Measurements from ENCODE around the gene C1orf198. TPM values are rescaled to one million over a fixed set of nuclear protein-coding genes. Genes with fewer than 3 reads are reported as not detected.

C1orf198 gene
- total RNA-seq, 1 donor from 2014 or later, result 12.4 TPM

DNA sequence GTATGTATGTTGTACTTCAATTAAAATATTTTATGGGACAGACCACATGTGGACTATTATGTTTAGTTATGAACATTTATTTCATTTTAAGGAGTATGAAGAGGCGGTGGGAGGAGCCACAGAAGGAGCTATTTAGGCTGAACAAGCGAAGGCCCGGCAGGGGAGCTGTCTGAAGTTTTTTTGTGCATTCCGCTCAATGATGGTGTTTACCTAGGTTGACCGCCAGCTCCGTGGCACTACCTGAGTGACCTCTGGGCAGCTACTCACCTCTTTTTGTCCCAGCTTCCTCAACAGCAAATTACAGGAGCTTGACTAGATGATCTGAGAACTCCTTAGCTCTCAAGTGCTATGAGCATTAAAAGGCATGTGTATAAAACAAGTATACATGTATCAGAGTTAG lies 32.7 kb upstream of the C1orf198 start:
- intact Hi-C loops (cut with micrococcal nuclease), result no loop called here
- no peak for DNase-seq
- Mint-ChIP-seq H3K9me3 (no peaks in the 10 kb centered on the region), H3K4me3 (no peak overlapping the region), H3K27me3 (no peaks in the 10 kb centered on the region), H3K27ac (no peak overlapping the region), H3K4me1 (peaks cover 4% of the 10 kb centered on the region), H3K36me3 (ENCODE audit: low read depth) (peaks cover 11% of the 10 kb centered on the region)

DNA sequence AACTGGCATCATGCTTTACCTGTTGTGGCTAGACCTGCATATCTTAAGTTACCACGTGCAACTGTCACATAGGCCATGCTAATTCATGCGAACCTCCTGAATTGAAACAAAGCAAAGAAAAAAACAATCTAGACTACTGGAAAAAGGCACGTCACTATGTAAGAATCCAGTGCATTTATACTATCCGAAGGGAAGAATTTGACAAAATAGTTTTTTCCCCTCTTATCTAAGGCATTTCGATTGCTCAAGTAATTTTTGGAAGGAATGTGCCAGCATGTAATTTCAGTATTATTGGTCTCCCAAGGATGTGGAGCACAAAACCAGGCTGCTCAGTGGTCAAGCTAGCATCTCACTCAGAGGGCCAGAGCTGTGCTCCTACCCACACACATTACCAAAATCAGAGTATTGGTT lies 31.5 kb upstream of the C1orf198 start:
- Mint-ChIP-seq H3K4me3 (no peak overlapping the region), H3K9me3 (no peaks in the 10 kb centered on the region), H3K27me3 (no peaks in the 10 kb centered on the region), H3K36me3 (ENCODE audit: low read depth) (peaks cover 7% of the 10 kb centered on the region), H3K27ac (no peak overlapping the region), H3K4me1 (no peaks in the 10 kb centered on the region)
- DNase-seq, result no peak
- intact Hi-C loops (cut with micrococcal nuclease), result no loop called here

DNA sequence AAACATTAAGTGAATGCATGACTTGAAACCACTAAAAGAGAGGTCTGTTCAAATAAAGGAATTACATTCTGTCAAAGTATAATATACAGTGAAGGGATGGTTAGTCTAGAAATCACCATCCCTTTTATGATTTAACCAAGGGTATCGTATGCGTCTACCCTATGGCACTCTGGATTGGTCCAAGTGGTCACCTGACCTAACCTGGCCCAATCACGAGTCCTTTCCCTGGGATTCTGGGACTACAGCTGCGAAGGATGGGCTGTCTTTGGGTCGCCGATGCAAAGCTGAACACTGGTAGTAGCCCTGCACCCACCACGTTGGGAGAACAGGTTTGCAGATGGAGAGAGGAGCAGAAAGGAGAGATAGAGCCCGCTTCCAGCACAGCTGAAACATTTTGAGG lies 30.4 kb upstream of the C1orf198 start:
- intact Hi-C loops (cut with micrococcal nuclease), result no loop called here
- Mint-ChIP-seq H3K4me1 (no peaks in the 10 kb centered on the region), H3K27me3 (no peaks in the 10 kb centered on the region), H3K9me3 (no peaks in the 10 kb centered on the region), H3K36me3 (ENCODE audit: low read depth) (peaks cover 3% of the 10 kb centered on the region), H3K4me3 (no peak overlapping the region), H3K27ac (no peak overlapping the region)
- DNase-seq, result no peak

DNA sequence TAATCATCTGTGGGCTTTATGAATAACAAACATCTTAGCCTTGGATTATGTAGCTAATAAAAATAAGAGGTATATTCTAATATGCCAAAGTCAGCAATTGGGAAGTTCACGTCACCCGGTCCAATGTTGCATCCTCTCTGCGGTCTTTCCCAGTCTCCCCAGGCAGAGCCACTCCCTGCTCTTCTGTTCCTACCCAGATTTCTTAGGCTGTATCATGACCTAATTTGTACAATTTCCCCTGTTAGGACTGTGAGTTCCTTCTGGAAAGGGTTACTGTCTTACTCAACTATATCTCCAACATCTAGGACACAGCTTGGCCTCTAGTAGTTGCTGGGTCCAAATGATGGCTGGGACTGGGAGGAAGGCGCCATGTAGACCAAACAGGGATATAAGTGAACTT lies 29.8 kb upstream of the C1orf198 start:
- H3K4me1 Mint-ChIP-seq, result no peaks in the 10 kb centered on the region
- H3K27me3 Mint-ChIP-seq, result peaks cover 4% of the 10 kb centered on the region
- H3K9me3 Mint-ChIP-seq, result no peaks in the 10 kb centered on the region
- peaks cover 2% of the 10 kb centered on the region for H3K36me3 Mint-ChIP-seq (ENCODE audit: low read depth)
- no peak overlapping the region for H3K27ac Mint-ChIP-seq
- intact Hi-C loops (cut with micrococcal nuclease), result no loop called here
- no peak overlapping the region for H3K4me3 Mint-ChIP-seq
- DNase-seq, result no peak

DNA sequence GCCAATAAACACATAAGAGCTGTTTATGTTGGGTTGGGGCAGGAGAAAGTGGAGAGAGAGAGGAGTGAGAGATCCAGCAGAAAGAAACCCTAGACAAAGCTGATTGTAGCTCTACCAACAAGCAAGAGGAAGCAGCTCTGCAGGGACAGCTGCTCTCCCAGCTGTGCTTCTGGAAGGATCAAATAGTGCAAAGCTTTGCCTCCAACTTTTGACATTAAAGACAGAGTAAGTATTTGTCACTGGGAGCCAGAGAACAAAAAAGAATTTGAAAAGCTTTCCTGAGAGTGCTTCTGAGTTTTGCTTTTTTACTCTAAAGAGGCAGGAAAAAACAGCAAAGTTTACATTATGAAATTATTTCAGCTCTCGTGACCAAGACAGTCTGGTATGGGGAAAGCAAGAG lies 28.5 kb upstream of the C1orf198 start:
- intact Hi-C loops (cut with micrococcal nuclease), result no loop called here
- Mint-ChIP-seq H3K9me3 (no peaks in the 10 kb centered on the region), H3K4me1 (no peaks in the 10 kb centered on the region), H3K4me3 (no peak overlapping the region), H3K27me3 (peaks cover 10% of the 10 kb centered on the region), H3K27ac (no peak overlapping the region), H3K36me3 (ENCODE audit: low read depth) (peaks cover 2% of the 10 kb centered on the region)
- no peak for DNase-seq

DNA sequence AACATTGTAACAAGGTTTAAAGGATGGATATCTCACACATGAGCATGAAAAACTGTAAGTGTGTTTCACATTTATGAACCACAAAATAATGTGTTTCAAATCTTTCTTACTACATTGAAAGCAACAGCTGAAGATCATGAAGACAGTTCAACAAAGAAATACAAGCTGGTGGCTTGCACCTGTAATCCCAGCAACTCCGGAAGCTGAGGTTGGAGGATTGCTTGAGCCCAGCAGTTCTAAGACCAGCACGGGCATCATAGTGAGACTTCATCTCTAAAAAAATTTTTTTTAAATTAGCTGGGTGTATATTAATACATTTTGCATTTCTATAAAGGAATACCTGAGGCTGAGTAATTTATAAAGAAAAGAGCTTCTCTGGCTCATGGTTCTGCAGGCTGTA lies 27.1 kb upstream of the C1orf198 start:
- Mint-ChIP-seq H3K4me3 (no peak overlapping the region), H3K36me3 (ENCODE audit: low read depth) (no peaks in the 10 kb centered on the region), H3K4me1 (no peaks in the 10 kb centered on the region), H3K9me3 (no peaks in the 10 kb centered on the region), H3K27me3 (peaks cover 10% of the 10 kb centered on the region), H3K27ac (no peak overlapping the region)
- intact Hi-C loops (cut with micrococcal nuclease), result no loop called here
- no peak for DNase-seq

DNA sequence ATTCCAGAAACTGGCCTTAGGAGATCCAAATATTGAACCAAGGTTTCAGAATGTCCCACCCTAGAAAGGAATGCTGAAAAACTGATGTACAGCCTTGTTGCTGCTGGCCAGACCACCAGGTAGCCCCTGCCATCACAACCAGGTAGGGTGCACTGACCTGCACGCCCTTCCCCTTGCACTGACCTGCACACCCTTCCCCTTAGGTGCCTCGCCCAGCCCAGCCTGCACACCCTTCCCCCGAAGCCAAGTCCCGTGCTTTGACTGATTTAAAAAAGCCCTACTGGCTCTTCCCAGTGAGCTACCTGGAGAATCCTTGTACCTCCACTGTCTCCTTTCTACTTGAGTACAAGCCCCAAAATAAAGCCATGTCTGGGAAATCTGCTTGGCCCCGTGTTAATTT lies 26.3 kb upstream of the C1orf198 start:
- intact Hi-C loops (cut with micrococcal nuclease), result no loop called here
- no peak overlapping the region for H3K27ac Mint-ChIP-seq
- DNase-seq, result no peak
- H3K36me3 Mint-ChIP-seq (ENCODE audit: low read depth), result no peaks in the 10 kb centered on the region
- H3K9me3 Mint-ChIP-seq, result no peaks in the 10 kb centered on the region
- no peak overlapping the region for H3K4me3 Mint-ChIP-seq
- H3K4me1 Mint-ChIP-seq, result no peaks in the 10 kb centered on the region
- peaks cover 10% of the 10 kb centered on the region for H3K27me3 Mint-ChIP-seq

DNA sequence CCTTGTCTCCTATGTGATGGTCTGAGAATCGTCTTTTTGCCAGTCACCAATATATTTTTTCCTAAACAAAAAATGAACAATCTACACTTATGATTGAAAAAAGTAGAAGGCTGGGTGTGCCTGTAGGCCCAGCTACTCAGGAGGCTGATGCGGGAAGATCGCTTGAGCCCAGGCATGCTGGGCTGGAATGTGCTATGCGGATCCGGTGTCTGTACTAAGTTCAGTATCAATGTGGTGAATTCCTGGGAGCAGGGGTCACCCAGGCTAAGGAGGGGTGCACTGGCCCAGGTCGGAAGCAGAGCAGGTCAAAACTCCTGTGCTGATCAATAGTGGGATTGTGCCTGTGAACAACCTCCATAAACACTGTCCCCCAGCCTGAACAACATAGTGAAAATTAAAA lies 25.7 kb upstream of the C1orf198 start:
- H3K4me3 Mint-ChIP-seq, result no peak overlapping the region
- H3K36me3 Mint-ChIP-seq (ENCODE audit: low read depth), result no peaks in the 10 kb centered on the region
- intact Hi-C loops (cut with micrococcal nuclease), result no loop called here
- peaks cover 10% of the 10 kb centered on the region for H3K27me3 Mint-ChIP-seq
- no peaks in the 10 kb centered on the region for H3K4me1 Mint-ChIP-seq
- H3K9me3 Mint-ChIP-seq, result no peaks in the 10 kb centered on the region
- no peak overlapping the region for H3K27ac Mint-ChIP-seq
- DNase-seq, result no peak

DNA sequence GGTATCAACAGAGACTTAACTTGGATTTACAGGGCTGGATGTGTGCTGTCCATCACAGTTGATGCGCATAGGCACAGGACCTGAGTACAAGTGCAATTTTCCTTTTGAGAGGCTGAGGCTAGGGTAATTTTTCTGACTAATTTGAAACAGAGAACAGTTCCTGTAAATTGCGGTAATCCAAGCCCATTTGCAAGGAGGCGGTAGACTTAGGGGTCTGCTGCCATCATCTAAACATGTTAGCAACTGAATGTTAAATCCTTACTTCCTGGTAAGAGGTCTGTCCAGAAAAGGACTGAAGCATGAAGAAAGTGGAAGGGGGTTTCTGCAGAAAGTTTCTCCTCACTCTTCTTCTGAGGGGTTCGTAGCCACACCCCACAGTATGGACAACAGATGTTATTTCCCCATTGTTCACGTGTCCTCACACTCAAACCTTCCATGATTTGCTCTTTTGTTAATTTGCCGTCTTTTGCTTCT lies 23.7 kb upstream of the C1orf198 start:
- no peaks in the 10 kb centered on the region for H3K4me1 Mint-ChIP-seq
- intact Hi-C loops (cut with micrococcal nuclease), result no loop called here
- DNase-seq, result no peak
- no peaks in the 10 kb centered on the region for H3K36me3 Mint-ChIP-seq (ENCODE audit: low read depth)
- no peak overlapping the region for H3K4me3 Mint-ChIP-seq
- no peaks in the 10 kb centered on the region for H3K9me3 Mint-ChIP-seq
- H3K27ac Mint-ChIP-seq, result no peak overlapping the region
- H3K27me3 Mint-ChIP-seq, result peaks cover 15% of the 10 kb centered on the region

DNA sequence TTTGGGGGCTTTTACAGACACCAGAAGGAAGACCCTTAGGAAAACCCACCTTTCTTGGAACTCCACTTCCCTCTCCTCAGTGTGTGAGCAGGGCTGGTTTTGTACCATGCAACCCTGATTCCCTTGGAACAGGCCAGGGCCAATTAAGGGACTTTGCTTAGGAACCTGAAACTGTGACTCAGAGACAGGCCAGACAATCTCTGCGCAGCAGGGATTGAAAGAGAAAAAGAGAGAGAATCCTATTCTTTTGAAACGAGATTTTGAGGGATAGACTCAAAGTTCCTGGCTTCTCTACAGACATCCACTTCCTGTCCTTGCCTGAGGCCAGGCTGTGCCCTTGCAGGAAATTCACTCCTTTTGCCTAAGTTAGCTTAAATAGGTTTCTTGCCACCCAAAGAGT lies 23.1 kb upstream of the C1orf198 start:
- DNase-seq, result no peak
- intact Hi-C loops (cut with micrococcal nuclease), result no loop called here
- no peaks in the 10 kb centered on the region for H3K4me1 Mint-ChIP-seq
- H3K27me3 Mint-ChIP-seq, result peaks cover 15% of the 10 kb centered on the region
- H3K36me3 Mint-ChIP-seq (ENCODE audit: low read depth), result no peaks in the 10 kb centered on the region
- no peaks in the 10 kb centered on the region for H3K9me3 Mint-ChIP-seq
- H3K27ac Mint-ChIP-seq, result no peak overlapping the region
- no peak overlapping the region for H3K4me3 Mint-ChIP-seq

DNA sequence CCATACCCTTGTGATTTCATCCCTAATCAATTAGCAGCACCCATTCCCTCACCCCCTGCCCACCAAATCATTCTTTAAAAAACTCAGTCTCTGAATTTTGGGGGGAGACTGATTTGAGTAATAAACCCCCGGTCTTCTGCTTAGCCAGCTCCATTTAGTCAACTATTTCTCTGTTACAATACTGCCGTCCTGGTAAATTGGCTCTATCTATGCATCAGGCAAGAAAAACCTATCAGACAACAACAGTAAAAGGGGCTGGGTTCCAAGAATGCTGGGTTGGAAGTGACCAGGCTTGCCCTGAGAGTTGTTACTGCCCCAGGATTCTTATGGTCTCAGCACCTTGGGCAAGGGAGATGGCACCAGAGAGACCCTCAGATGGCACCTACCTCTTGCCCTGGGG lies 16.3 kb upstream of the C1orf198 start:
- intact Hi-C loops (cut with micrococcal nuclease), result no loop called here
- no peak overlapping the region for H3K4me3 Mint-ChIP-seq
- peaks cover 3% of the 10 kb centered on the region for H3K9me3 Mint-ChIP-seq
- H3K36me3 Mint-ChIP-seq (ENCODE audit: low read depth), result no peaks in the 10 kb centered on the region
- H3K27ac Mint-ChIP-seq, result no peak overlapping the region
- H3K4me1 Mint-ChIP-seq, result no peaks in the 10 kb centered on the region
- peaks cover 29% of the 10 kb centered on the region for H3K27me3 Mint-ChIP-seq
- no peak for DNase-seq

DNA sequence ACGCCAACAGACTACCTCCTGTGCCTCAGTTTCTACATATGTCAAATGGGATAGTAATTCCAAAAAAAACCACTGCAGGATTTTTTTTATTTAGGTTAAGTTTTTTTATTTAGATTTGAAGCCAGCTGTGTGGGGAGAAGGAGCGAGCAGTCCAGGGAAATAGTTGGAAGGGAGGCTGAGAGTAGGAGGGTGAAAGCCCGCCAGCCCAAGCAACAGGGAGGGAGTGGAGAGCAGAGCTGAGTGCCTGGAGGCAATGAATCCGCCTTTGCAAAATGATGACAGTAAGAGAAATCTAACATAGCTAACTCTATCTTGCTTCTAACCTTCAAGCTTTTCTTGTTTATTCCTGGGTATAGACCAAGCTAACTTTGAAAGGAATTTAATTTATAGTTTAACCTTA lies 15.6 kb upstream of the C1orf198 start:
- Mint-ChIP-seq H3K9me3 (peaks cover 3% of the 10 kb centered on the region), H3K27ac (no peak overlapping the region), H3K4me3 (no peak overlapping the region), H3K27me3 (peaks cover 32% of the 10 kb centered on the region), H3K36me3 (ENCODE audit: low read depth) (no peaks in the 10 kb centered on the region), H3K4me1 (no peaks in the 10 kb centered on the region)
- DNase-seq, result no peak
- intact Hi-C loops (cut with micrococcal nuclease), result no loop called here

DNA sequence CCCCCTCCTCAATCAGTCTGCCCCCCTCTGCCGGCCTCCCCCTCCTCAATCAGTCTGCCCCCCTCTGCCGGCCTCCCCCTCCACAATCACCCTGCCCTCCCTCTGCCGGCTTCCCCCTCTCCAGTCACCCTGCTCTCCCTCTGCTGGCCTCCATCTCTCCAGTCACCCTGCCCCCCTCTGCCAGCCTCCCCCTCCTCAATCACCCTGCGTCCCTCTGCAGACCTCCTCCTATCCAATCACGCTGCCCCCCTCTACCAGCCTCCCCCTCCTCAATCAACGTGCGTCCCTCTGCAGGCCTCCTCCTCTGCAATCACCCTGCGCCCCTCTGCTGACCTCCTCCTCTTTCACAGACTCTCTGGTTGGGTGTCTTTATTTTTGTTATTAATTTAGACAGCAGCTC lies 11.5 kb upstream of the C1orf198 start:
- H3K27ac Mint-ChIP-seq, result no peak overlapping the region
- H3K36me3 Mint-ChIP-seq (ENCODE audit: low read depth), result no peaks in the 10 kb centered on the region
- no peaks in the 10 kb centered on the region for H3K4me1 Mint-ChIP-seq
- intact Hi-C loops (cut with micrococcal nuclease), result no loop called here
- H3K9me3 Mint-ChIP-seq, result no peaks in the 10 kb centered on the region
- DNase-seq, result no peak
- H3K27me3 Mint-ChIP-seq, result peaks cover 40% of the 10 kb centered on the region
- H3K4me3 Mint-ChIP-seq, result no peak overlapping the region

DNA sequence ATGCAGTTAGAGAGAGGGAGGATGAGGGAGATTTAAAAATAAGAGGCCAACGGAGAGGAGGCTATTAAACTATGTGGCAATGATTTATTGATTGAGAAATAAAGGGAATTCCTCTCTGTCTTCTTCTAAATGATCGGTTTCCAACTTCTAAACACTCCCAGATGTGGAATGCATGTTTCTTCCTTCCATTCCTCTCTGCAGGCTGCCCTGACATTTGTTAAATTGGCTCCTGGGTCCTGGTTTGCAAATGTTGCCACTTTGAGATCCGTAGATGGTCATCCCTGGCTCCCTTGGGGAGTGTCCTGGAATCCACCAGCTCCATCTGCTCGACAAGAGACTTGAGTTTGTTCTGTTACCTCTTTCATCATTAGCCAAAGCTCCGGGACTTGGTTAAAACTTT lies 10.3 kb upstream of the C1orf198 start:
- peaks cover 40% of the 10 kb centered on the region for H3K27me3 Mint-ChIP-seq
- no peaks in the 10 kb centered on the region for H3K9me3 Mint-ChIP-seq
- intact Hi-C loops (cut with micrococcal nuclease), result no loop called here
- H3K27ac Mint-ChIP-seq, result no peak overlapping the region
- no peaks in the 10 kb centered on the region for H3K4me1 Mint-ChIP-seq
- DNase-seq, result no peak
- H3K4me3 Mint-ChIP-seq, result no peak overlapping the region
- H3K36me3 Mint-ChIP-seq (ENCODE audit: low read depth), result no peaks in the 10 kb centered on the region

DNA sequence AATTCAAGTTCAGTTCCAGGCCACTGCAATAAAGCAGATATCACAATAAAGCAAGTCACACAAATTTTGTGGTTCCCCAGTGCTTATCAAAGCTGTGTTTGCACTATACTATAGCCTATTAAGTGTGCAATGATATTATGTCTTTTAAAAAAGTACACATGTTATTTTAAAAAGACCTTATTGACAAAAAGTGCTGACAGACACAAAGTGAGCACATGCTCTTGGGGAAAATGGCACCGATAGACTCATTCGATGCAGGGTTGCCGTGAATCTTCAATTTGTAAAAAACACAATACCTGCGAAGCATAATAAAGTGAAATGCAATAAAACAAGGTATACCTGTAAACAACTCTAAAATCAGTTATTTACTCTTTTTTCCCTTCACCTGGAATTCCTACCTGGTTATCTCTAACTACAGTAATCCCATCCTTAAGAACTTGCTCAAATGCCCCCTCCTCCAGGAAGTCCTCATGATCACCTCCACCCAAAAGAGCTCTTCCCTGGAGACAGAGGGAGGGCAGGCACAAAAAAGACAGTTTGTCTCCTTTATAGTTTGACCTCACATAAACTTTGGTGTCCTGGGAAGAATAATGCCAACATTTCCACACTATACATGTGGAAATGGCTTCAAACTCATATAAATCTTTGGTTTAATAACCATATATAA lies 9.7 kb upstream of the C1orf198 start:
- Mint-ChIP-seq H3K27me3 (peaks cover 40% of the 10 kb centered on the region), H3K4me1 (no peaks in the 10 kb centered on the region), H3K9me3 (no peaks in the 10 kb centered on the region), H3K36me3 (ENCODE audit: low read depth) (no peaks in the 10 kb centered on the region), H3K4me3 (no peak overlapping the region), H3K27ac (no peak overlapping the region)
- no peak for DNase-seq
- intact Hi-C loops (cut with micrococcal nuclease), result no loop called here

Measured in activated CD4-positive, alpha-beta T cell treated with anti-CD3 and anti-CD28 coated beads, Interleukin-2, amount 10 ng/mL, durations not matched to agents 24 days and 14 days (primary cell).